ENCODE measurements around the gene GPSM1.
A peak's percentile ranks its signal among the peaks of the same experiment; 100 is the strongest.
"Not testable (repeated sequence)": the region's sequence is repeated elsewhere in the genome, so short reads cannot be mapped to it uniquely, and the experiment has no call there.

GPSM1 gene

GRCh38 chr9:136319244-136319643 lies 8.1 kb upstream of the GPSM1 start:
- DNase-seq, result not testable (repeated sequence)

- not testable (repeated sequence) for DNase-seq
Measured at GRCh38 chr9:136319955-136320354, 7.4 kb upstream of the GPSM1 start.

- not testable (repeated sequence) for DNase-seq
Measured at GRCh38 chr9:136320972-136321371, 6.4 kb upstream of the GPSM1 start.

- DNase-seq, result no peak
Measured at GRCh38 chr9:136321561-136321960, 5.8 kb upstream of the GPSM1 start.

- DNase-seq, result no peak
Measured at GRCh38 chr9:136322756-136323330, 4.5 kb upstream of the GPSM1 start.

- DNase-seq, result peak; percentile 60
Measured at GRCh38 chr9:136323371-136323789, 4.0 kb upstream of the GPSM1 start.

- no peak for DNase-seq
Measured at GRCh38 chr9:136324501-136325300, 2.6 kb upstream of the GPSM1 start.

GRCh38 chr9:136325358-136325757 lies 2.0 kb upstream of the GPSM1 start:
- no peak for DNase-seq

GRCh38 chr9:136326061-136326760 lies 1.1 kb upstream of the GPSM1 start:
- no peak for DNase-seq

GRCh38 chr9:136326761-136327303 lies 507 bp upstream of the GPSM1 start:
- DNase-seq, result no peak

GRCh38 chr9:136328011-136328621 lies 777 bp downstream of the GPSM1 start:
- peak; percentile 54 for DNase-seq

- DNase-seq, result no peak
Measured at GRCh38 chr9:136328622-136329041, 1.3 kb downstream of the GPSM1 start.

GRCh38 chr9:136329211-136329627 lies 1.9 kb downstream of the GPSM1 start:
- no peak for DNase-seq

- DNase-seq, result no peak
Measured at GRCh38 chr9:136329636-136330405, 2.5 kb downstream of the GPSM1 start.

GRCh38 chr9:136330406-136330990 lies 3.2 kb downstream of the GPSM1 start:
- DNase-seq, result no peak

GRCh38 chr9:136331030-136331429 lies 3.7 kb downstream of the GPSM1 start:
- DNase-seq, result no peak

GRCh38 chr9:136331556-136332481 lies 4.5 kb downstream of the GPSM1 start:
- no peak for DNase-seq

- DNase-seq, result no peak
Measured at GRCh38 chr9:136332482-136332983, 5.2 kb downstream of the GPSM1 start.

- no peak for DNase-seq
Measured at GRCh38 chr9:136333045-136333444, 5.7 kb downstream of the GPSM1 start.

GRCh38 chr9:136333486-136333885 lies 6.1 kb downstream of the GPSM1 start:
- no peak for DNase-seq

GRCh38 chr9:136334541-136334940 lies 7.2 kb downstream of the GPSM1 start:
- no peak for DNase-seq
